ENCODE data around the gene FCHO2.

Gene FCHO2

DNA sequence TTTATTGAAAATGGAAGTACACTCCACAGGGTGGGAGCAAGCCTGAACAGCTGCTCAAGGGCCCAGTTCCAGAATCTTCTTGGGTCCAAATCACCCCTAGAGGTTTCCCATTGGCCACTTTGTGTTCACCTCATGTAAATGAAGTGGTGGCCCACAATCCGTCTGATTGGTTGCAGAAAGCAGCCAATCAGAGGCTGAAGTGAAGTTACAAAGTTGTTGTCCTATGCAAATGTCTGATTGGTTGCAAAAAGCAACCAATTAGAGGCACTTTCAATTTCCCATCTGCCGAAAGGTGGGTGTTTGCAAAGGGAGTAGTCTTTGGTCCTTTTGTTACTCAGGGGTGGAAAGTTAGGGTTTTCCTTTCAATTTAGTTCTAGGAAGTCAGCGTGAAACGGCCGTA lies 173.3 kb downstream of the FCHO2 start:
- Histone ChIP-seq H3K4me3 (ENCODE audit: insufficient read depth, low read depth, low read length) (no peak overlapping the region), H3K27me3 (ENCODE audit: control insufficient read depth, insufficient read depth, low read length, poor library complexity, severe bottlenecking) (no peaks in the 10 kb centered on the region), H3K36me3 (ENCODE audit: control insufficient read depth, insufficient read depth, low read length) (no peaks in the 10 kb centered on the region), H3K9me3 (ENCODE audit: control insufficient read depth, low read length) (no peaks in the 10 kb centered on the region), H3K4me1 (ENCODE audit: control insufficient read depth, insufficient read depth, low read length) (no peaks in the 10 kb centered on the region), H3K27ac (ENCODE audit: insufficient read depth, low read depth, low read length, poor library complexity, severe bottlenecking) (no peak overlapping the region)
- WGBS, 2 experiments, result 86 to 93% methylated on average over 5 of the region's 5 CpGs

DNA sequence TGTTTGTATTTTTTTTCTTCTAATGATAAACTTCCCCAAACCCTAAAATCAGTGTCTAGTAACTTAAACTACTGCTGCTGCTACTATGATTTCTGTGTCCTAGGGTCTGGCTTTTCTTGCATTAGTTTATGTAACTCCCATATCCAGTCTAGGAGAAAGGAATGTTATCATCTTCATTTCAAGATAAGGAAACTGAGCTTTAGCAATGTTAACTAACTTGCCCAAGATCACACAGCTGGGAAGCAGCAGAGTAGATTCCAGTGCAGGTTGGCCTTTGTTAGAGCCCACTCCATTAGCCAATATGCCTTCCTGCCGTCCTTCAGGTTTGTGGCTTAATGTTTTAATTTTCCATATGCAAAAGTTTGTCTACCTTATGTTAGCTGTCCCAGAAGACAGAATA lies 175.0 kb downstream of the FCHO2 start:
- Histone ChIP-seq H3K4me3 (ENCODE audit: insufficient read depth, low read depth, low read length) (no peak overlapping the region), H3K9me3 (ENCODE audit: control insufficient read depth, low read length) (no peaks in the 10 kb centered on the region), H3K27me3 (ENCODE audit: control insufficient read depth, insufficient read depth, low read length, poor library complexity, severe bottlenecking) (no peaks in the 10 kb centered on the region), H3K4me1 (ENCODE audit: control insufficient read depth, insufficient read depth, low read length) (peaks cover under 1% of the 10 kb centered on the region), H3K36me3 (ENCODE audit: control insufficient read depth, insufficient read depth, low read length) (no peaks in the 10 kb centered on the region), H3K27ac (ENCODE audit: insufficient read depth, low read depth, low read length, poor library complexity, severe bottlenecking) (no peak overlapping the region)
- 56 to 67% methylated on average over 1 of the region's 1 CpG for WGBS, 2 experiments

DNA sequence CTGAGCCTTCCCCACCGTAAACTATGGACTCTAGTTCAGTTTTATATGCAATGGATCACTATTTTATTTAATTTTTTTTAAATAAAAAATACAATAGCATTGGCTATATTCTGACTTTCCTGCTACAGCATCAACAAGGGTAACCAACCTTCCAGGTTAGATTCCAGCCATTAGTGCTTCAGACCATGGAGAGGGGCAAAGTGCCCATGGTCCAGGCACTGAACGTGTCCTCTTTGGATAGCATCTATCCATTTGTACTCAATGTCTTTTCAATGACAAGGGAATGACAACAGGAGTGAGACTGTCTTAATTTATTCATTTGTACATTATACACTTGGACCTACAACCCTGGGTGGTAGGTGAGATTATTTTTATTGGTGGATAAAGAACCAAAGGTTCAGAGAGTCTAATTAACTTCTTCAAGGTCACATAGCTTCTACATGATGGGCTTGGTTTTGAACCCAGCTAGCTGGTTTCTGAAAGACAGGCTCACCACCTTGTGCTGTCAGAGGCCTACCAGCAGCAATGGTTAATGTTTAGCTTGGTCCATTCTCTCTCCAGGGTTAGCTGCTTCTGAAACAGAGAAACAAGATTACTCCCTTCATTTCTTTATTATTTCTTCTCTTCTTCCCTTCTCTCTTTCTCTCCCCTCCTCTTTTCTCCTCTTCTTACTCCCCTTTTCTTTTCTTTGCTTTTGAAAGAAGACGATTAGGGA lies 176.0 kb downstream of the FCHO2 start:
- WGBS, 2 experiments, result 75 to 79% methylated on average over 2 of the region's 3 CpGs
- Histone ChIP-seq H3K4me3 (ENCODE audit: insufficient read depth, low read depth, low read length) (no peak overlapping the region), H3K9me3 (ENCODE audit: control insufficient read depth, low read length) (no peaks in the 10 kb centered on the region), H3K27ac (ENCODE audit: insufficient read depth, low read depth, low read length, poor library complexity, severe bottlenecking) (no peak overlapping the region), H3K36me3 (ENCODE audit: control insufficient read depth, insufficient read depth, low read length) (no peaks in the 10 kb centered on the region), H3K4me1 (ENCODE audit: control insufficient read depth, insufficient read depth, low read length) (peaks cover 11% of the 10 kb centered on the region), H3K27me3 (ENCODE audit: control insufficient read depth, insufficient read depth, low read length, poor library complexity, severe bottlenecking) (no peaks in the 10 kb centered on the region)

GRCh38 chr5:73132759-73133158 lies 176.9 kb downstream of the FCHO2 start:
- no peak overlapping the region for H3K27ac ChIP-seq (ENCODE audit: insufficient read depth, low read depth, low read length, poor library complexity, severe bottlenecking)
- no peaks in the 10 kb centered on the region for H3K27me3 ChIP-seq (ENCODE audit: control insufficient read depth, insufficient read depth, low read length, poor library complexity, severe bottlenecking)
- peaks cover 11% of the 10 kb centered on the region for H3K4me1 ChIP-seq (ENCODE audit: control insufficient read depth, insufficient read depth, low read length)
- H3K4me3 ChIP-seq (ENCODE audit: insufficient read depth, low read depth, low read length), result no peak overlapping the region
- H3K9me3 ChIP-seq (ENCODE audit: control insufficient read depth, low read length), result no peaks in the 10 kb centered on the region
- no peaks in the 10 kb centered on the region for H3K36me3 ChIP-seq (ENCODE audit: control insufficient read depth, insufficient read depth, low read length)
- WGBS, 2 experiments, result 92 to 95% methylated on average over 1 to 2 of the region's 2 CpGs

DNA sequence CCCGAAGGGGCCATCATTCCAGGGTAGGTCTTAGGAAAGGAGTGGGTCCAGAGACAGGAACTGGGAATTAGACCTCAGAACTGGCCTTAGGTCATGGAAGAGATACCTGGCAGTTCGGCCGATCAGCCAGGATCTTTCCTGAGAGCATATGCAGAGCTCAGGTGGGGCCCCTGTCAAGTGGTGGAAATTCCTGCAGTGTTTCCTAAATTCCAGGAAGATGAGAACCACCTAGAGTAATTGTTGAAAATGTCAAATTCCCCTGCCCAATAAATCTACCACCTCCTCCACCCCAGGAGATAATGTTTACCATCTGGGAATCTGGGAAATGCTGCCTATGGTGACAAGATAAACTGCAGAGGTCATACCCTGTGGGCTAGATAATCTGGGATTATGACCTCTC lies 179.2 kb downstream of the FCHO2 start:
- H3K36me3 ChIP-seq (ENCODE audit: control insufficient read depth, insufficient read depth, low read length), result no peaks in the 10 kb centered on the region
- peaks cover 11% of the 10 kb centered on the region for H3K4me1 ChIP-seq (ENCODE audit: control insufficient read depth, insufficient read depth, low read length)
- H3K27me3 ChIP-seq (ENCODE audit: control insufficient read depth, insufficient read depth, low read length, poor library complexity, severe bottlenecking), result no peaks in the 10 kb centered on the region
- H3K4me3 ChIP-seq (ENCODE audit: insufficient read depth, low read depth, low read length), result no peak overlapping the region
- no peak overlapping the region for H3K27ac ChIP-seq (ENCODE audit: insufficient read depth, low read depth, low read length, poor library complexity, severe bottlenecking)
- no peaks in the 10 kb centered on the region for H3K9me3 ChIP-seq (ENCODE audit: control insufficient read depth, low read length)
- WGBS, 2 experiments, result 94 to 96% methylated on average over 3 of the region's 3 CpGs

- H3K9me3 ChIP-seq (ENCODE audit: control insufficient read depth, low read length), result no peaks in the 10 kb centered on the region
- WGBS, 2 experiments, result 85 to 89% methylated on average over 6 of the region's 6 CpGs
- no peak overlapping the region for H3K4me3 ChIP-seq (ENCODE audit: insufficient read depth, low read depth, low read length)
- no peaks in the 10 kb centered on the region for H3K36me3 ChIP-seq (ENCODE audit: control insufficient read depth, insufficient read depth, low read length)
- H3K27me3 ChIP-seq (ENCODE audit: control insufficient read depth, insufficient read depth, low read length, poor library complexity, severe bottlenecking), result no peaks in the 10 kb centered on the region
- peaks cover 11% of the 10 kb centered on the region for H3K4me1 ChIP-seq (ENCODE audit: control insufficient read depth, insufficient read depth, low read length)
- H3K27ac ChIP-seq (ENCODE audit: insufficient read depth, low read depth, low read length, poor library complexity, severe bottlenecking), result no peak overlapping the region
Observed at GRCh38 chr5:73135429-73136054, 179.7 kb downstream of the FCHO2 start.

DNA sequence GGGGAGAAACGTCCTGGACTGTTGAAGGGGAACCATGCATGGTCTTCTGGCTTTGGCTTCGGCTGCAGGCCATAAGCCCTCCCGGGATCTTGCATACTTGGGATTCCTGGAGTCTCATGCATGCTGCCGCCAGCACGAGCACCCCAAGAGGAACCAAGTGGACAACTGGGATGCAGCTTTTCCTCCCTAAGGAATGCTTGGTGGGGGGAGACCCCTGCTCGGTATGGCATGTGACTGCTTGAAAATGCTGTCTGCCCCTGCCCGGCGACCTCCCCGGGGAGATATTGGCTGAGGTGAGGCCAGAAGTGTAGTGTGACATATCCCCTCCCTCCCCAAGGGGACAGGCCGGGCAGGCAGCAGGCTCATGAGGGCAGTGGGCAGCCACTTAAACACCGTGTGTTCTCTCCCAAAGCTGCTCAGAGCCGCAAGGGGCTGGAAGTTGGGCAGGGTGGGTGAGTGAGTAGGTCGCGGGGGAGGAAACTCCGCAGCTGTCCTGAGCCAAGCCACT lies 180.3 kb downstream of the FCHO2 start:
- Histone ChIP-seq H3K27me3 (ENCODE audit: control insufficient read depth, insufficient read depth, low read length, poor library complexity, severe bottlenecking) (no peaks in the 10 kb centered on the region), H3K36me3 (ENCODE audit: control insufficient read depth, insufficient read depth, low read length) (no peaks in the 10 kb centered on the region), H3K9me3 (ENCODE audit: control insufficient read depth, low read length) (no peaks in the 10 kb centered on the region), H3K4me1 (ENCODE audit: control insufficient read depth, insufficient read depth, low read length) (peaks cover 11% of the 10 kb centered on the region), H3K4me3 (ENCODE audit: insufficient read depth, low read depth, low read length) (no peak overlapping the region), H3K27ac (ENCODE audit: insufficient read depth, low read depth, low read length, poor library complexity, severe bottlenecking) (no peak overlapping the region)
- 66% methylated on average over 15 of the region's 15 CpGs for WGBS, 2 experiments

GRCh38 chr5:73137563-73138530 lies 182.0 kb downstream of the FCHO2 start:
- WGBS, 2 experiments, result 87 to 91% methylated on average over 10 of the region's 10 CpGs
- H3K4me3 ChIP-seq (ENCODE audit: insufficient read depth, low read depth, low read length), result no peak overlapping the region
- H3K27ac ChIP-seq (ENCODE audit: insufficient read depth, low read depth, low read length, poor library complexity, severe bottlenecking), result no peak overlapping the region
- H3K9me3 ChIP-seq (ENCODE audit: control insufficient read depth, low read length), result no peaks in the 10 kb centered on the region
- H3K36me3 ChIP-seq (ENCODE audit: control insufficient read depth, insufficient read depth, low read length), result no peaks in the 10 kb centered on the region
- peaks cover 11% of the 10 kb centered on the region for H3K4me1 ChIP-seq (ENCODE audit: control insufficient read depth, insufficient read depth, low read length)
- H3K27me3 ChIP-seq (ENCODE audit: control insufficient read depth, insufficient read depth, low read length, poor library complexity, severe bottlenecking), result no peaks in the 10 kb centered on the region

DNA sequence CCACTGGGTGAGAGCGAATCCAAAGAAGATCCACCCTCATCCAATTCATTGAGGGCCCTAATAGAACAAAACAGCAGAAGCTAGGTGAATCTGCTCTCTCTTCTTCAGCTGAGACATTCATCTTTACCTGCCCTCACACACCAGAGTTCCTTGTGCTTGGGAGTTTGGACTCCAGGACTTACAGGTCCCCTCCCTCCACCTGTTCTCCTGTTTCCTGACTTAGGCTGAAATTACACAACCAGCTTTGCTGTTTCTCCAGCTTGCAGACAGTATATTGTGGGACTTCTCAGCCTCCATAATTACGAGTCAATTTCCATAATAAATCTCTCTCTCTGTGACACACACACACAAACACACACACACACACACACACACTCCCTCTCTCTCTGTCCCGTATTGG lies 183.6 kb downstream of the FCHO2 start:
- H3K9me3 ChIP-seq (ENCODE audit: control insufficient read depth, low read length), result no peaks in the 10 kb centered on the region
- H3K36me3 ChIP-seq (ENCODE audit: control insufficient read depth, insufficient read depth, low read length), result no peaks in the 10 kb centered on the region
- 94 to 97% methylated on average over 2 of the region's 3 CpGs for WGBS, 2 experiments
- H3K4me3 ChIP-seq (ENCODE audit: insufficient read depth, low read depth, low read length), result no peak overlapping the region
- no peak overlapping the region for H3K27ac ChIP-seq (ENCODE audit: insufficient read depth, low read depth, low read length, poor library complexity, severe bottlenecking)
- H3K4me1 ChIP-seq (ENCODE audit: control insufficient read depth, insufficient read depth, low read length), result peaks cover 11% of the 10 kb centered on the region
- no peaks in the 10 kb centered on the region for H3K27me3 ChIP-seq (ENCODE audit: control insufficient read depth, insufficient read depth, low read length, poor library complexity, severe bottlenecking)
